Frontal cortex (tissue), 4 donors: ENCODE data around the gene SFT2D3. TPM values are rescaled to one million over a fixed set of nuclear protein-coding genes. Genes with fewer than 3 reads are reported as not detected.
"Not testable (repeated sequence)": the region's sequence is repeated elsewhere in the genome, so short reads cannot be mapped to it uniquely, and the experiment has no call there.

Experiments used
- DNase-seq, 2 donors: peaks; one replicate each; pipeline ENCODE4 v3.0.0; 2012; ENCODE audit warnings: low spot score in 2 of 2
- FAIRE-seq: peaks from 2 replicates; lab custom pipeline; 2012; peaks lifted over from hg19 to GRCh38; lab: Jason Lieb, UNC
- total RNA-seq: library from RNA; depleted of rRNA; stranded (reverse); fragments of >200 nt; gene quantifications from one replicate; pipeline ENCODE4 v1.2.3, GENCODE V29; 2014
- donor health status: control.
- donor health status: control.
- donor health status: control.

Gene SFT2D3
- total RNA-seq, 1 donor from 2014 or later, result 10.2 TPM

DNA sequence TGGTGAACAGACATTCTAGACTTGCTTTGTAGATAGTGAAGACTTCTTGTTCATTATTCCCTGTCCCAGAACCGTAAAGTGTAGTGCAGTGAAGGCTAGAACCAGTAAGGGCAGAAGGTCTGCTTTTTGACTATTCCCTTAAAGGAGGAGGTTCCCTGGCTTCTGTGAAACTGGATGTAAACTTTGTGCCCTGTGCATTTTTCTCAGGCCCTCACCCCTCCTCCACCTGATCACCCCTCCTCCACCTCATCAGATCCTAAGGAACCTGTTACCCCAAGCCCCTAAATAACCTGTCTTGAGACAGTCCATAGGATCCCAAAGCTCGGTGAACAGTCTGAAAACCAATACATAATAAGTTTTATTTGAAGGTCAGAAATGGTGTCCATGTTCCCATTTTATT lies 33.7 kb downstream of the SFT2D3 start:
- DNase-seq (no peak), FAIRE-seq (no peak)

DNA sequence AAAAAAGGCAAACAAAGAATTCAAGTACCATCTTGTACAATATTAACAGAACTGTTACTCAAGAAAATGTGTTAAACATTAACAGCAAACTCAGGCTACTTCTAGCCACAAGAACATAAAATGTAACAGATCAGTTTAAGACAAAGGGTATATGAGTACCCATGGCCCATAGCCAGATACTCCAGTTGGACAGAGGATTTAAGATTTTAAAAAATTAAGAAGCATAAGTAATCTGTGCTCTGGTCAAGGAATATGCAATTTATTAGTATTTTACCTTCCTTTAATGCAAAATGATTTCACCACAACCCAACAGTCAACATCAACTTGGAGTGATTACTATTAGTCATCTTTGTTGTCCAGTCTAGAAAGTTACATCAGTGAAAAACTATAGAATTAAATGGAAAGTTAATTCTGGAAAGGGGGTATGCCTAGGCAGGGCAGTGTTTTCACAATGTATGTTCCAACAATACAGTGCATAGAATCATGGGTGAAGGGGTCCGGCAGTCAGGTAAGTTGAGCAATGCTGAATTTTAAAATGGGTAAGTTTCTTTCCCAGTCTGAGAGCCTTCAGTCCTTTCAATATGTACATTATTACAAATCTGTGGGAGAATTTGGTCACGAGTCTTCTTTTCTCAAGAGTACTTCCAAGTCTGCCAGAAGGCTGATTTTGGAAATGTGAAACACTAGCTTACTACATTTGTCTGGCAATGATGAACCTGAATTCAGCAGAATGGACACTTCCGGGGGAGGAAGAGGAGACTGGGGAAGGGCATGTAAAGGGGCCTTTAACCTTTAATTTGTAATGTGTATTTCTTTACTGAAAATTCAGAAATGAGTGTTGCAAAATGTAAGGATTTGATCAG lies 34.5 kb downstream of the SFT2D3 start:
- no peak for FAIRE-seq
- DNase-seq, result no peak

GRCh38 chr2:127737892-127738291 lies 36.6 kb downstream of the SFT2D3 start:
- DNase-seq (no peak), FAIRE-seq (no peak)

- DNase-seq (no peak), FAIRE-seq (no peak)
Observed at GRCh38 chr2:127739800-127740199, 38.5 kb downstream of the SFT2D3 start.

DNA sequence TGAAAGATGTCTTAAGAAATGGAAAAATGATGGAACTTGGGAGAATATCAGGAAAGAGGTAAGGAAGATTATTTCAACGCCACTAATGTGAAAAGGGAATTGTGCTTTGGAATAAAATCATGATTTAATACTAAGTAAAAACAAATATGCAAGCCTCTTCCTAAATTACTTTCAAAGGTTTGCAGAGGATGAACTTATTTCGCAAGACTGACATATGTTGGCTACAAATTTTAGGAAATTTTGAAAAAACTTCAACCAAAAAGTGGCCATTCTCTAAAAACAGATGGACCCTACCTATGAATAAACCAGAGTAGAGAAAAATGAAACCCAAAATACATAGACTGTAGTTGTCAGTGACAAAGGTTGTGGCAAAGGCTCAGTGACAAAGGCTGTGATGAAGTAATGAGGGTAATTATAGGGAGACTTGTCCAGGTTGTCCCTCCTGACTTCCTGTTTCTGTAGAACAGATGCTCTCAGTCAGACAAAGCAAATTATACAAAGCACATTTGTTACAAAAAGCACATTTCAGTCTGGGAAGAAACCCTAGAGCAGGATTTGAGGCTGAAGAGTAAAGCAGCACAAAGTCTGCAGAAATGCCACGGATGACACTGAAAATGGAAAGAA lies 39.5 kb downstream of the SFT2D3 start:
- no peak for DNase-seq
- no peak for FAIRE-seq

GRCh38 chr2:127743477-127744026 lies 42.3 kb downstream of the SFT2D3 start:
- DNase-seq (no peak), FAIRE-seq (no peak)

DNA sequence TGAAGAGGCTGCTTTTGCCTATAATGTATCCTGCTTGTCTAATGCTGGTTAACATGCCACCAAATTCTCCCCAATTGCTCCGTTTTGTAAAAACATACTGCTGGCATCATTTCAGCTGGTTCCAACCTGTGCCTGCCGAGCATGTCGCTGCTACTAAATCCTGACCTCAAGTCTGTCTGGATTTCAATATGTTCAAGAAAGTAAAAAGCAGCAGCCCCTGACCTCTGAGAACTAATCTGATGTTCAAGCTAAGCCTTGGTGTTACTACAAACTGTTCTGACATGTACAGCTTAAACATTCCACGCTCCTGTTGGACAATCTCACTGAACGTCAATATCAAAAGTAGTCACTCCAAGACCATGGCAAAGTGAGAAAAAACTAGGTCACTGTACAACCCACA lies 46.3 kb downstream of the SFT2D3 start:
- DNase-seq (no peak), FAIRE-seq (no peak)

DNA sequence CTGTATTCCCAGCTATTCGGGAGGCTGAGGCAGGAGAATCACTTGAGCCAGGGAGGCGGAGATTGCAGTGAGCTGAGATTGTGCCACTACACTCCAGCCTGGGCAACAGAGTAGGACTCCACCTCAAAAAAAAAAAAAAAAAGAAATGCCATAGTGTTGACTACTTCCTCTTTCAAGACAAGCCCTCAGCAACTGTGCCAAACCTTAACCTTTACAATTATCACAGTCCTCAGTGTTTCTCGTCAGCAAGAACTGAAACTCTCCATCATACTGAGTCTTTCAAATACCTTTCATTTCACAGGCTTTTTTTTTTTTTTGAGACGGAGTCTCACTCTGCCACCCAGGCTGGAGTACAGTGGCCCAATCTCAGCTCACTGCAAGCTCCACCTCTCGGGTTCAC lies 48.2 kb downstream of the SFT2D3 start:
- not testable (repeated sequence) for DNase-seq, FAIRE-seq

DNA sequence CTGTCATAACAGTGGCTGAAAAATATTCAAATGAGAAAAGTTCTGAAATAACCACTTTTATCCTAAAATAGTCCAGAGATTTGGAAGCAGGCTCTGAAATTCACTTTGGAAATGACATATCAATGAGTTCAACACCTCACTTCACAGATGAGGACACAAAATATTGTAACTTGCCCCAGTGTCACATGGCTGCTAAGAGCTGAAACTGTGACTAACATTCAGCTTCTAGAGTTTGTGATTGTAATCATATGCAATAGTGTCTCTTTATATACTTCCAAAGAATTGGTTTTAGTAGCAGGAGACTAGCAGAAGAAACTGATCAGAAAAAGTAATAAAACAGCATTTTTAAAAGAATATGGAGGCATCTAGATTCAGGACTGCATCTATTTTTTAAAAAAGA lies 52.1 kb downstream of the SFT2D3 start:
- DNase-seq, result no peak
- no peak for FAIRE-seq

- DNase-seq (no peak), FAIRE-seq (no peak)
Observed at GRCh38 chr2:127754186-127754585, 52.9 kb downstream of the SFT2D3 start.

Other genes starting within 250 kb of the SFT2D3 start
- gene IWS1, start 175.0 kb upstream of the SFT2D3 start, total RNA-seq, result 37.9 TPM
- gene MYO7B, start 165.8 kb upstream of the SFT2D3 start, total RNA-seq, result under 0.01 TPM
- gene GPR17, start 55.3 kb upstream of the SFT2D3 start, total RNA-seq, result 4.1 TPM
- 1.2 TPM for gene LIMS2, start 26.0 kb upstream of the SFT2D3 start, total RNA-seq
- 74.6 TPM for gene WDR33, start 109.7 kb downstream of the SFT2D3 start, total RNA-seq
- 56.7 TPM for gene POLR2D, start 156.7 kb downstream of the SFT2D3 start, total RNA-seq
- gene AMMECR1L, start 184.5 kb downstream of the SFT2D3 start, total RNA-seq, result 11.0 TPM